Activated CD4-positive, alpha-beta T cell treated with anti-CD3 and anti-CD28 coated beads, Interleukin-2, amount 50 U/mL, for 24 hours (primary cell): Measurements from ENCODE around the gene ATP6V0B.

ENCODE experiments used
- DNase-seq, 2 donors: peaks; one replicate each; pipeline ENCODE4 v3.0.0-alpha.2; 2020; ENCODE audit warnings: low read depth in 1 of 2, low spot score in 1 of 2

The ATP6V0B gene

DNA sequence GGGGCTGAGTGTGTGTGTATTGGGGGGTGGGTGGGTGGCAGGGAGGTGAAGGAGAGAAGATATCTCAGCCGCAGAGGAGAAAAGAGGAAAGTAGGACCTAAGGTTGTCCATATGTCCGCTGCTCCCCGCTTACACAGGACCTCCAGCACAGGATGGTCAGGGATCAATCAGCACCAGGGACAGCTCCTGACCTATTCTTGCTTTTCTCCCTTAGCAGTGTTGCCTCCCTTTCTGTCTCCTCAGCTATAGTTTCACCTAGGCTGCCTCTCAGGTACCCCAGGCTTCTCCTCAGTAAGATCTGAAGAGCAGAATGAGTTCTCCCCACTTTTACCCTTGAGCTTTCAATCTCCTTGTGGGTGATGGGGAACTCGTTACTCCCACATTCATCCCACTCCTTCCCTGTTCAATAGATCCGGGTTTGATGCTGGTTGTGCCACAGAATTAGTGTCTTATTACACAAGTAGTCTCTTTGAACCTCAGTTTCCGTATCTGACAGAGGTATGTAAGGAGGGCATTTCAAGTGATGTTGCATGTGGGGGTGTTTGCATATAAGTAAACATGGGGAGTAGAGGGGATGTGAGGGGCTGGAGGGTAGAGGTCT lies 6.3 kb upstream of the ATP6V0B start:
- DNase-seq: no peak

DNA sequence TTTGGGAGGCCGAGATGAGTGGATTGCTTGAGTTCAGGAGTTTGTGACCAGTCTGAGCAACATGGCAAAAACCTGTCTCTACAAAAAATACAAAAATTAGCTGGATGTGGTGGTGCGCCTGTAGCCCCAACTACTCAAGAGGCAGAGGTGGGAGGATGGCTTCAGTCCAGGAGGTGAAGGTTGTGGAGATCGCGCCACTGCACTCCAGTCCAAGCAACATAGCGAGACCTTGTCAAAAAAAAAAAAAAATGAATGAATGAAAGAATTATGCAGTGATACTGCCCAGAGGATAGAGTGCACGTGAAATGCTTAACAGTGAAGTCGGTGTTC lies 5.4 kb upstream of the ATP6V0B start:
- no peak for DNase-seq

DNA sequence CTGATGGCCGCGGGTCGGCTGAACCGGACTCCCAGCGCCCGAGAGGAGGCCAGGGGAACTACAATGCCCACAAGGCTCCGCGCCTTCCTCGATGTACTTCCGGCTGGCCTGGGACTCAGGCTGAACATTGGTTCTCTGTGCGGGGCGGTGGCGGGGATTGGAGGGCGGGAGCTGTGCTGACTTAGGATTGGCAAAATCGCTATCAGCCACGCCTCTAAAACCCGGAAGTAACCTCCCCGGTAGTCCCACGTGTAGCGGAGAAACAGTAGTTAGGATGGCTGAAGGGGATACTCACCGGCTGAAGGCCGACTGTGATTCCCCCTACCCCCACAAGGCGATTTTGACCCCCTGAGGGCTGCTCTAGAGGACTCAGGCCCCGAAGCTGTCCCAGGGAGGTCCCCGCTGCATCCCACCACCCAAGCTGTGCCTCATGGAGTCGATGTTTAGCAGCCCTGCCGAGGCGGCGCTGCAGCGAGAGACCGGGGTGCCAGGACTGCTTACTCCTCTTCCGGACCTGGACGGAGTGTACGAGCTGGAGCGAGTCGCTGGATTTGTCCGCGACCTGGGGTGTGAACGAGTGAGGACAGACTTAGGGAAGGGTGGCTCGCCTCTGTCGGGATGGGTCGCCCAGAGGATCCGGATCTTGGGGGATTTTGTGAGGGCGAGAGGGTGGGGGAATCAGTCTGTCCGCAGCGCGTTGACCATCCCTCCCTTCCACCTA lies 4.9 kb upstream of the ATP6V0B start, which contains the start of gene DPH2:
DPH2 (plus strand) TSS at position 265 of the 721 bp plus-strand sequence; CDS start at position 431, 166 bp downstream.
- peak; percentile 87 to 94 for DNase-seq

DNA sequence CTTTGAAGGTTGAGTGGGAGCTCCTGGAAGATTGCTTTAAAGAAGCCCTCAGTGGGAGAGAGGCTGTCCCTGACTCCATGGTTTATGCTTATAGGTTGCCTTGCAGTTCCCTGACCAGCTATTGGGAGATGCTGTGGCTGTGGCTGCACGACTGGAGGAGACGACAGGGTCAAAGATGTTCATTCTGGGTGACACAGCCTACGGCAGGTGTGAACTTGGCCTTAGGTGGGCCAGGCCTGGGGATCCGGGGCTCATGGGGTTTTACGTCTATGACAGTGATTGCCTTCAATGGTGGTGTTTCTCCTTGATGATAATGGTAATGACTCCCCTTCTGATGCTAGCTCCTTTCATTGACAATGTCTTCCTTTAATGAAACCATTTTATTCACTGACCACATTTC lies 4.3 kb upstream of the ATP6V0B start:
- DNase-seq: no peak

DNA sequence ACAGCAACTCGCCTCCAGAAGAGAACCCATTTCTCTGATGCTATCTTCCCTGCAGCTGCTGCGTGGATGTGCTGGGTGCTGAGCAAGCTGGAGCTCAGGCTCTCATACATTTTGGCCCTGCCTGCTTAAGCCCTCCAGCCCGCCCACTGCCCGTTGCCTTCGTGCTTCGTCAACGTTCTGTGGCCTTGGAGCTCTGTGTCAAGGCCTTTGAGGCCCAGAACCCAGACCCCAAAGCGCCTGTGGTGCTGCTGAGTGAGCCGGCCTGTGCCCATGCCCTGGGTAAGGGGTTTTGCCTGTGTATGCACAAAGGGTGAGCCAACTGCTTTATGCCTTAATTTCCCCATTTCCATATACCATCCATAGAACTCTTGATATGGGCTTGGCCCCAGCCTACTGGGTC lies 3.8 kb upstream of the ATP6V0B start:
- no peak for DNase-seq

DNA sequence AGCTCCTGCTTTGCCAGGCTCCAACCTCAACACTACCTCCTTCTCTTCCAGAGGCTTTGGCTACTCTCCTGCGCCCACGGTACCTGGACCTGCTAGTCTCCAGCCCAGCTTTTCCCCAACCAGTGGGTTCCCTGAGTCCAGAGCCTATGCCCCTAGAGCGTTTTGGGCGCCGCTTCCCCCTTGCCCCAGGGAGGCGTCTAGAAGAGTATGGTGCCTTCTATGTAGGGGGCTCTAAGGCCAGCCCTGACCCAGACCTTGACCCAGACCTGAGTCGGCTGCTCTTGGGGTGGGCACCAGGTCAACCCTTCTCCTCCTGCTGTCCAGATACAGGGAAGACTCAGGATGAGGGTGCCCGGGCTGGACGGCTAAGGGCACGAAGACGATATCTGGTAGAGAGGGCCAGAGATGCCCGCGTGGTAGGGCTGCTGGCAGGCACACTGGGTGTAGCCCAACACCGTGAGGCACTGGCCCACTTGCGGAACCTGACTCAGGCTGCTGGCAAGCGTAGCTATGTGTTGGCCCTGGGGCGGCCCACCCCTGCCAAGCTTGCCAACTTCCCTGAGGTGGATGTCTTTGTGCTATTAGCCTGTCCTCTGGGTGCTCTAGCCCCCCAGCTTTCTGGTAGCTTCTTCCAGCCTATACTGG lies 3.3 kb upstream of the ATP6V0B start:
- DNase-seq: no peak

DNA sequence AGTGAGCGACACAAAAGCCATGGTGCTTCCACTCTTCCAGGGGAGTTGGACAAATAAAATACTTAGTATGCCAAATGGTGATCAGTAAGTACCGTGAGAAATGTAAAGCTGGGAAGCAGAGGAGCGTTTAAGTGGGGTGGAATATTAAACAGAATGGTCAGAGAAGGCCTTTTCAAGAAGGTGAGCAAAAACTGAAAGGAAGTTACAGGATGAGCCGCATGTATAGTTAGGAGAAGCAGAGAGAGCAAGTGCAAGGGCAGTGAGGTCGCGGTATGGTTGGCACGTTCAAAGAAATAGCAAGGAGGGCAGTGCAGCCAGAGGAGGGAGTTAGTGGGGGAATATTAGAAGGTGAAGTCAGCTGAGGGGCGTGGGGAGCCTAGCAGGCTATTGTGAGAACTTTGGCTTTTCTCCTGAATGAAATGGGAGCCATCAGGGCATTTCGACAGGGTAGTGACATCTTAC lies 748 bp upstream of the ATP6V0B start:
- no peak for DNase-seq

DNA sequence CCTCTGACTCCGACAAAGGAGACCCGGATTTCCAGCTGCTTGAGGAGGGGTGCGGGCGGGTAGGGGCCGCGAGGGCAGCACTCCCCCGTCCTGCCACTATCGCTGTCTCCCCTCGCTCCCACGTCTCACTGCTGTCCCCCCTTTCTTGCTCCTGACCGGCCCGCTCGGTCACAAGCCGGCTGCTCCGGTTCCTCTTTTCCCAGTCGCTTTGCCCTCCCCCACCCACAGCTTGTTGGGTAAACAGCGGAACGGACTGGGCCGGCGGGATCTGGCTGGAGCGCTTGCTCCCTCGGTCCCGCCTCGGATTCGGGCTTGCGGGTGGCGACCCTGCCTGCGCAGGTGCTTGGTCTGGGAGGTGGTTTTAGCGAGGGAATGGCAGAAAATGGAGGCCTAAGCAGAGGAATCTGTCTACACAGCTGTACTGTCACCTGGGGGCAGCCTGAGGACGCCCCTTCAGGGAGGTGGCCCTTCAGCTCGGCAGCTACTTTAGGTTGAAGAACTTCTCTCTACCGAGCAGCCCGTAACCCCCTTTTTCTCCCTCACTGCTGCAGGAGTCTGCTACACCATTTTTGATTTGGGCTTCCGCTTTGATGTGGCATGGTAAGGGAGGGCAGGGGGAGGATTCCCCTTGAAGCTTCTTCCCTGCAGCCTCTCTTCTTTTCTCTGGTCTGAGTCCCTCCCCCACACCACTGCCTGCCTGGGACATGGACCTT lies 645 bp downstream of the ATP6V0B start:
- DNase-seq: peak in 1 of 2 donors; percentile 11

DNA sequence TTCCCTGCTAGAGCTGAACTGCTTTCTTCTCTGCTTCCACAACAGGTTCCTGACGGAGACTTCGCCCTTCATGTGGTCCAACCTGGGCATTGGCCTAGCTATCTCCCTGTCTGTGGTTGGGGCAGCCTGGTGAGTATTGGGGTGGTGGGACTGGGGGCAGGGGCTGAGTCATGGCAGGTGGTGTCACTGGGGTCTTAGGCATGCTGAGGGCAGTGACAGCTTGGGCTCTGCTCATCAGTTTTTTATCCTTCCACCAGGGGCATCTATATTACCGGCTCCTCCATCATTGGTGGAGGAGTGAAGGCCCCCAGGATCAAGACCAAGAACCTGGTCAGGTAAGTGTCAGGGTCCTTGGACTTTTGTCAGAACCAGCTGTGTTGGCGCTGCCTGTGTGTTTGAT lies 1.3 kb downstream of the ATP6V0B start:
- no peak for DNase-seq

DNA sequence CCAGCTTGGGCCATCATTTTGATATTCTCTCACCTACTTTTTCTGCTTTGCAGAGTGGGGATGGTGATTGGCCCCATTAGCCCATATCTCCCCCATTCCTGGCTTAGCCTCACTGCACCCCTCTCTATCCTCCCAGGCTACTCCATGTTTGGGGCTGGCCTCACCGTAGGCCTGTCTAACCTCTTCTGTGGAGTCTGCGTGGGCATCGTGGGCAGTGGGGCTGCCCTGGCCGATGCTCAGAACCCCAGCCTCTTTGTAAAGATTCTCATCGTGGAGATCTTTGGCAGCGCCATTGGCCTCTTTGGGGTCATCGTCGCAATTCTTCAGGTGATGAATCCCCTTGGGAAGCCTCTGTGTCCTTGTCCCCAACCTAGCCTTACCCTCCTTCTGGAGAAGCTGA lies 2.1 kb downstream of the ATP6V0B start:
- no peak for DNase-seq

DNA sequence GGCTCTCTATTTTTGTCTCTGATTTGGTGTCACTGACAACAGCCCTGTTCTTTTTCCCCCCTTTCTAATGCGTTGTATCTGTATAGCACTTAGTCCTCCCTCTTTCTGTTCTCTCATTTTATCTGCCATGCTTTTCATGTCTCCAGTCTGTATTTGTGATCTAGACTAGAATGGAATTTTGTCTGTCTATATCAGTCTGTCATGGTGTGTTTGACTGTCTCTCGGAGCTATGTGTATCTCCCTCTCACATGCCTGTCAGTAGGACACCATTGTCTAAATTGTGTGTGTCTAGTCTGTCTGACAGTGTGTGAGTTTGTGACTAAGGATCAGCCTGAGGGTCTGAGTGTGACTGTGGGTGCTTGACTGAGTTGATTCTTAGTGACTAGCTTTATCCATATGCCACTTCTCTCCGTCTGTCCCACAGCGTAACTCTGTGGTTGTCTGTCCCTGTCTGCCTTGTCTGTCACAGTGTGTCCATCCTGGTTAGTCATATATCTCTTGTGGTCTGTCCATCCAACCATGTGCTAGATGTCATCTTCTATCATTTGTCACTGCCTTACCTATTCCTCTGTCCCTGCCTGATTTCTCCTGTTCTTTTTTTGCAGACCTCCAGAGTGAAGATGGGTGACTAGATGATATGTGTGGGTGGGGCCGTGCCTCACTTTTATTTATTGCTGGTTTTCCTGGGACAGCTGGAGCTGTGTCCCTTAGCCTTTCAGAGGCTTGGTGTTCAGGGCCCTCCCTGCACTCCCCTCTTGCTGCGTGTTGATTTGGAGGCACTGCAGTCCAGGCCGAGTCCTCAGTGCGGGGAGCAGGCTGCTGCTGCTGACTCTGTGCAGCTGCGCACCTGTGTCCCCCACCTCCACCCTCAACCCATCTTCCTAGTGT lies 2.9 kb downstream of the ATP6V0B start:
- DNase-seq: no peak

DNA sequence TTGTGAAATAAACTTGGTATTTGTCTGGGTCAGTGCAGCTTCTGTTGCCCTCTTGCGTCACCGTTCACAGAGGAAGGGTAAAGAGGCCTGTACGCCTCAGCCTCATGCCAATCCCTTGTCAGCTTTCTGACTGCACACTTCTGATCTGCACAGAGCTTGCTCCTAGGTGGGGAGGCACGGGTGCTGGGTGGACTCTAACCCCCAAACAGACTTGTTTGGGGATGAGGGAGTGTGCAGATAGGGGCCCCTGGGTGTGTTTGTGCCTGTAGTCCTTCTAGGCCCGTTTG lies 3.4 kb downstream of the ATP6V0B start:
- no peak for DNase-seq

DNA sequence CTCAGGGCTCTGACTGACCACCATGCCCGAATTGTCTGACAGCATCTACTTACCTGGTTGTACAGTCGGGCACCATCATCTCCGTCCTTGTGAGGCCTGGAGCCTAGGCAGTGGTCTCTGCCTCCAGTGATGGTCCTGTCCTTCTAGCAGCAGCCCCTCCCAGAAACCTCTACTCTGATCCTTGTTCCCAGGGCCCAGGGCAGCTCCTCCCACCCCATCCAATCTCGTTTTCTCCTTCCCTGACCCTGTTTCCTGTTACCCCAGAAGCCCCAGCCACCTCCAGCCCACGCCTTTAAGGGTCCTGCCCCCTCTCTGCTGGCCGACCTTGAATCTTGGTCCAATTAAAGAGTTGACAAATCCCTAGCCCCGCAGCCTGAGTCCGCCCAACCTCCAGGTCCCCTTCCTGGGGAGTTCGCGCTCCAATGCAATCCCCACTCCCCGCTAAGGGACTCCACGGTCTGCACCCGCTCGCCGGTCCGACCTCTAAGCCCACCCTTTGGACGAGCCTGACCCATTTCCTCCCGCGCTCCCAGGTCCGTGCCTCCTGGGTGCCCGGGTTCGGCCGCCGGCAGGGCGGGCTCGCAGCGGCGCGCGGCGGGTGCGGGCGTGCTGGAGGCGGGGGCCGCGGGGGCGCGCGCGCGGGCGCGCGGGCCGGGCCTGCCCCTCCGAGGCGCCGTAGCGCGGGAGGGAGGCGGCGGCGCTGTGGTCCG lies 3.9 kb downstream of the ATP6V0B start, which contains the start of gene B4GALT2:
B4GALT2 (plus strand) TSS at position 660 of the 710 bp plus-strand sequence. CDS start 1,951 bp downstream, outside the sequence.
- DNase-seq: no peak

DNA sequence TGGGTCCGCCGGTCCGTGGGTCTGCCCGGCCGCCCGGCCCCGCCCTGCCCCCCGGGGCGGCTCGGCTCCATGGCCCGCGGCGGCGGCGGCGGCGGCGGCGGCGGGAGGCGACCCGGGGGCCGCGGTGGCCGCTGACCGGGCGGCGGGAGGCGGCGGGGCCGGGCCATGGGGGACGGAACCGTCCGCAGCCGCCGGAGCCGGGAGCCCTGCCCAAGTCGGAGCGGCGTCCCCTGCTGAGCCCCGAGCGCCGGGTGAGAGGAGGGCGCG lies 4.4 kb downstream of the ATP6V0B start:
- no peak for DNase-seq

DNA sequence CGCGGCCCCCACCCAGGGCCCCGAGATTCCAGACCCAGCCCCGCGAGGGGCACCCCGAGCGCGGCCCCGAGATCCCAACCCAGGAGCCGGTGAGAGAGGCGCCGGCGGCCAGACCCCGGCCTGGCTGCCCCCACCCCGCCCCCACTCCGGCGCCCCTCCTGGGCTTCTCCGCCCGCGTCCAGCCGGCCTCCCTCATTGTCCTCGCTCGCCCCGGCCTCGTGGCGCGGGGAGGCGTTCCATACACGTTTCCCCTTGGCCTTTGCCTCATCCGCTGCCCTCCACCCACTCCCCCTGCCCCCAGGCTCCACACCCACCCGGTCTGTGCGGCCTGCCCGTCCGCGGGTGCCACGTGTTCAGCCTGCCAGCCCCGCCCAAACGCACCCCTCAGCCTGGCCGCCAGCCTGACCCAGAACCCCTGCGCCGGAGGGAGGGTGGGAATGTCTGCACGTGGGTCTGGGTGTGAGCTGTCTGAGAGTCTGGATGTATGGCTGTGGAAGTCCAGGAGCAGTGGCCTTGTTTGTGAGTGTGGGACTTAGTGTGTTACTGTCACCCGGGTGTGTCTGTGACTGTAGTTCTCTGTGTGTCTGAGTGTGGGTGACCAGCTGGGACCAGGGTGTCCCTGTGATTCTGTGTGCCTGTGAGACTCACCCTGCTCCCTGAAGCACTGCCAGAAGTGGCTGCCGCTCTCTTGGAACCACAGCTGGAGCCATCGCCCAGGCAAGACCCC lies 4.9 kb downstream of the ATP6V0B start:
- peak in 1 of 2 donors; percentile 11 for DNase-seq

DNA sequence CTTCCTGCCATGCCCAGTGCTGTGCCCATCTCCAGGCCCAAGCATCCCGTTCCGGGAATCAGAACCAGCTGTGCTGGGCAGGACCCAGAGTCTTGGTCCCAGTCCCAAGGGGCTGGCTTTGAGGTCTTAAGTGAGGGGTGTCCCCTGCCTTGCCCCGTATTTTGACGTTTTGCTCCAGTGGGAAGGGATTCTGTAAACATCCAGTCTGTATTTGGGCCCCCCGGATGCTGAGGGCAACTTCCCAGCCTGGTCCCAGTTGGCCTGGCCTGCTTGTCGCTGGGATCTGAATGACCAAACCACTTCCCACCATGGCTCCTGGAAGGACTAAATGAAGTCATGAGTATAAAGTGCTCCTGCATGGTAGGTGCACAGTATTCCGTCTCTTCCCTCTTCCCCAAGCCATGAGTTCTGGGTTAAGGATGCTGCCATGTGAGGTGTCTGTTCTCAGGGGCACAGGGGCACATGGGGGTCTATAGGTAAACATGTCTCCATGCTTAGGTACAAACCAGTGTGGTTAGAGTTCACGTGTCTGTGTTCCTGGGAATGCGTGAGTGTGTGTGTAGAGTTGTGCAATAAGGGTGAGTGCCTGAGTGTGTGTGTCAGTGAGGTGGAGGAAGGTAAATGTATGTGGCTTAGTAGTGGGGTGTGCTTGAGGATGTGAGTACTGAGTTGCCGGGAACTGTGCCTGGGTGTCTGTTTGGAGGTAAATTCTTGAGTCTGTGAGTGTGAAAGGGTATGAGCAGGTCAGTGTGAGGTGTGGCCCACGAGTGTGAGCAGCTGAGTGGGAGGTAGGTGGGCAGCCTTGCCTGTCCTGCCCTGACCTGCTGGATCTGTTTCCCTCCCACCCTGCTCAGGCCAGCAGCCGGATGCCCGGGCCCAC lies 5.7 kb downstream of the ATP6V0B start:
- DNase-seq: no peak

DNA sequence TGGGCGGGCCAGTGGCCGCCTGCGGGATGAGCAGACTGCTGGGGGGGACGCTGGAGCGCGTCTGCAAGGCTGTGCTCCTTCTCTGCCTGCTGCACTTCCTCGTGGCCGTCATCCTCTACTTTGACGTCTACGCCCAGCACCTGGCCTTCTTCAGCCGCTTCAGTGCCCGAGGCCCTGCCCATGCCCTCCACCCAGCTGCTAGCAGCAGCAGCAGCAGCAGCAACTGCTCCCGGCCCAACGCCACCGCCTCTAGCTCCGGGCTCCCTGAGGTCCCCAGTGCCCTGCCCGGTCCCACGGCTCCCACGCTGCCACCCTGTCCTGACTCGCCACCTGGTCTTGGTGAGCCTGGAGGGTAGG lies 6.4 kb downstream of the ATP6V0B start:
- no peak for DNase-seq

DNA sequence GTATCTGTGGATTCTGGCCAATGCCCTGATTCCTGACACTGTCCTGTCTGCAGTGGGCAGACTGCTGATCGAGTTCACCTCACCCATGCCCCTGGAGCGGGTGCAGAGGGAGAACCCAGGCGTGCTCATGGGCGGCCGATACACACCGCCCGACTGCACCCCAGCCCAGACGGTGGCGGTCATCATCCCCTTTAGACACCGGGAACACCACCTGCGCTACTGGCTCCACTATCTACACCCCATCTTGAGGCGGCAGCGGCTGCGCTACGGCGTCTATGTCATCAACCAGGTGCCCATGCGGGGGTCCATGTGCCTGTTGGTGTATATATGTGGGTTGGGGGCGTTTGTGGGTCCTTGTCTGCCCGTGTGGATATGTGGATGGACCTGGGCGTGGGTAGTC lies 6.9 kb downstream of the ATP6V0B start:
- no peak for DNase-seq

DNA sequence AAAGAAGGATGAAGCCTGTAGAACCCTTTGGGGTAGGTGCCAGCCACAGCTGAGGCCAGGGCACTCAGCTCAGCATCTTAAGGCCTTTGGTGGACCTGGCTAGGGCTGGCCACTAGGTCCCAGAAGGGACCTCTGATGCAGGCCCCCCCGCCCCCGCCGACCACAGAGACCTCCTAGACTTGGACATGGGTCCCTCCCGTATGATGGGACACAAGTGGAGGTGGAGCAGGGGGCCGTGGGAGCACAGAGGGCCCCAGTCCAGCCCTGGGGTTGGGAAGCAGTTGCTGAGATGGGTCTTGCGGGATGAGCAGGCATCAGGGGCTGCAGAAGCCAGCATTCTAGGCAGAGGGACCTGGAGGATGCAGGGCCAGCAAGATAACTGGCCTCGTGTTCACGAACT lies 7.5 kb downstream of the ATP6V0B start:
- DNase-seq: no peak
